Esophagus mucosa (tissue), 1 donor: Measurements from ENCODE around the gene KIRREL1. TPM values are rescaled to one million over a fixed set of nuclear protein-coding genes. Genes with fewer than 3 reads are reported as not detected.

Source experiments
- ATAC-seq: fragments of 200-7000 bp; cut with Tn5 transposase; one replicate; pipeline ENCODE4 v1.9.1; 2020
- total RNA-seq: library from RNA; stranded (reverse); gene quantifications from one replicate; pipeline ENCODE4 v1.2.4, GENCODE V29; 2023
- donor health status: DM: yes; HTN: yes; CAD: no.

The KIRREL1 gene
- total RNA-seq, result 9.9 TPM

DNA sequence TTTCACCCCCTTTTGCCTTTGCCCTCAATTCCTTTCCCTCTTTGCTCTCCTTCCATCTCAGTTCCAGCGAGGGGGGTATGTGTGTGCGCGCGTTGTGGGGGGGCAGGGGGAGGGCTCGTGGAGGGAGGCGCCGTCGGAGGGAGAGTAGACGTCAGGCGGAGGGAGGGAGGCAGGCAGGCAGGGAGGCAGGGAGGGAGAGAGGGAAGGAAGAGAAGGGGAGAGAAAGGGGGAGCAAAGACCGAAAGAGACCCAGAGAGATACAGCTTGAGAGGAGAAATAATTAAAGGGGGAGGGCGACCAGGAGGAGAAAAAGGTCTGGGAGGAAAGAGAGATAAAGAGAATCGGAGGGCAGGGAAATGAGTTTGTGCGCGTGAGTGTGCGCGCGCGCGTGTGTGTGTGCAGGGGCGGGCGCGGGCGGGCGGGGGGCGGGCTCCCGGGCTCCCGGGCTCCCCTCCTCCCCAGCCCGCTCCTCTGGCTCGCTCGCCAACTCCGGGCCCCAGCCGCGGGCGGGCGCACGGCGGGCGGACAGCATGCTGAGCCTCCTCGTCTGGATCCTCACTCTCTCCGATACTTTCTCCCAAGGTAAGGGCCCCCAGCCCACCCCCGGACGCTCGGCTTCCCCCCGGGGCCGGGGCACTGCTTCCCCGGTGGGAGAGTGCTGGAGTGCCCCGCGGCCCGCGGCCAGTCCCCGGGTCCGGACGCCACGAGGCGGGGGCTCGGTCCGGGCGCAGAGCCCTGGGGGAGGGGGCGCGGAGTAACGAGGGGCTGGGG, at the start of gene KIRREL1:
Gene KIRREL1, plus strand, starts transcription at position 499 of the 771 bp plus-strand sequence. Its CDS starts 32 bp downstream, at position 531.
- peak; percentile 45 for ATAC-seq

DNA sequence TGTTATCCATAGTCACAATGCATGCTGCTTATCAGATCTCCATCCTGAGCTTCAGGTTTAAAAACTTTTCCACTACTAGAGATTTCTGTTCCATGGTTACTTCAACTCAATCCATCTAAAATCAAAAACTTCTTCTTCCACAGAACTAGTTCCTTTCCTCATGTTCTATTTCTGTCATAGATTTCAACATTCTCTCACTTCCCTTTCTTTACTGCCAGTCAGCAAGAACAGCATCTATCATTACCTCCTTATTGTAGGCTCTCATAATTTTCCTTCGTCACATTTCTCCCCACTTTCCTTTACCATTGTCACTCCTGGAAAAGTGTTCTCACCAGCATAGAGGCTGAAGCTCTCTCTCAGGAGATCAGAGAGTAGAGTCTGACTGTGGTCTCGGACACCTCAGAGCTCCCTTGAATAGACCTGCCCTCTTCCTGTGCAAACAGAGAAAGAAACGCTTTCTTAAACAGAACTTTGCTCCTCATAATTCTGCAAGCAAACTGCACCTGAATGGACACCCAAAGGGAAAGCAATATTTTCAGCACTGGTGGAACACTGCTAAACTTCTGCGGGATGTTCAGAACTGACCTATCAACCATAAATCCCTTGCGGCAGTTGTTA, 48.7 kb upstream of the KIRREL1 start:
- no peak for ATAC-seq

DNA sequence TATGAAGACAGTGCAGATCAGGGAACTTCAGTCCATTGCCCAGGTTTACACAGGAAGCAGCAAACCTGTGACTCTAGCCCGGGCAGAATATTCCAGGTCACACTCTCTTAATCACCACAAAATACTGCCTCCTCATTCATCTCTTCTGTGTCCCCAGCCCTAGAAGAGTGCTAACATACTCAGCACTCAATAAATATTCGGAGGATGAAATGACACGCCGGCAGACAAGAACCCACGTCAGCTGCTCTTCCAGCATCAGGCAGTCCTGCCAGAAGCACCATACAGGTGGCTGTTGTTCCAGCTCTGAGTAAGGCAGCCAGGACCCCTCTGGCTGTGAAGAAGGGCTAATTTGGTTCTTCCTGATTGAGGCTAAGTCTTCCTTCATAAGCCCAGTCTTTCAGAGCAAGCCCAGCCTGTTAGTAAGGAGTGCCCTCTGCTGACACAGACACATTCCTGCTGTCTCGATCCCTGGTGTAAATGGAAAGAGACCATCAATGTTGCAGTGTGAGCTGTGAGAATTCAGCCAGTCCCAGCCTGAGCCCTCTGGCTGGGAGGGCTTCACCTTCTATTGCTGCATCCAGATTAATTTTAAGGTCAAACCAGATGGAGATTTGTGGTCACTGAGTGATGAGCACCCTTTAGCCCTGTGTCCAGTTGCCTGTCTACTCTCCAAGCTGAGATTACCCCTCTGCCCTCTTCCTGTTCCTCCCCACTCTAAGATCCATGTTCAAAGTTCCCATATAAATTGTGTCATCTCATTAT, 45.0 kb upstream of the KIRREL1 start:
- ATAC-seq, result peak; percentile 54

DNA sequence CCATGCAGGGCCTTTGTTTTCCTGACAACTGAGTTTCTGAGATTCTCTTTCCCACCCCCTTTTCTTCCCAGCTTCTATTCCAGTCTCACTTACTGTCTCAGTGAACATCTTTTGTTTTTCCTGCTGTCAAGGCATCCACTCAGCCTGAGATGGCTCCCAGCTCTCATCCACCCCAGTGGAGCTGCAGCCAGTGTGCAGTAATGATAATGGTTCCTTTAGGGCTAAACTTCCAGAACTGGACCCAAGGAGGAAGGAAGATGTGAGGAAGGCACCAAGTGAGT, 44.4 kb upstream of the KIRREL1 start:
- no peak for ATAC-seq

DNA sequence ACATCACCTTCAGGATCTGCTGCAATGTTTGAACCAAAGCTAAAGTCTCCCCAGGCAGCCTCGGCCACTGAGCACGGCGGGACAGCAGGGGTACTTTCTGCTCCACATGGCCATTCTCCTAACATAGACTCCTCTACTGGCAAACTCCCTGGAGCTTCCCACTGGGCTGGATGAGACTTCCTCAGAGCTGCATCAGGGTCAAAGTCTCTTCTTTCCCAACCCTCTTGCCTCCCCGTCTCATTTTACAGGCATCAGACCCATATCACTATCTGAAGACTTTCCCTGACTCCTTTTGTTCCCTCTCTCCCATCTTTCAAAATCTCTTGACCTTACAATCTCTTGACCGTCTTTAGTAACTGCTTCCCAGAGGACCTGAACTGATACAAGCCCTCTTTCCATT, 42.2 kb upstream of the KIRREL1 start:
- ATAC-seq, result no peak

DNA sequence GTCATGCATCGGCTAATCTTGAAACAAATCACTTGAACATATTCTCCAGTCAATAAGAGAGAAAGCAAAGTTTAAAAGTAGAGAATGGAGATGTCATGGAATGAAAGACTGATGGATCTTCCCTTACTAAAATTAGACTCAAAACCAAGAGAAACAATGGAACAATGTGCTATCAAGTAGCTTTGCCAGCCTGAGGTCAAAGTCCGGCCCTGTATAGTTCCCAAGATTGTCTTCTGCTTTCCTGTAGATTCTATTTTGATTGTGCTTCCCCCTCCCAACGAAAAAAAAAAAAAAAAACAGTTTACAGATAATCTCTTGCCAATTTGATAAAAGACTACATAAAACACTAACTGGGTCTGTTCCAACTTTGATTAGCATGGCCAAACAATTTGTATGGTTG, 40.8 kb upstream of the KIRREL1 start:
- ATAC-seq, result no peak

DNA sequence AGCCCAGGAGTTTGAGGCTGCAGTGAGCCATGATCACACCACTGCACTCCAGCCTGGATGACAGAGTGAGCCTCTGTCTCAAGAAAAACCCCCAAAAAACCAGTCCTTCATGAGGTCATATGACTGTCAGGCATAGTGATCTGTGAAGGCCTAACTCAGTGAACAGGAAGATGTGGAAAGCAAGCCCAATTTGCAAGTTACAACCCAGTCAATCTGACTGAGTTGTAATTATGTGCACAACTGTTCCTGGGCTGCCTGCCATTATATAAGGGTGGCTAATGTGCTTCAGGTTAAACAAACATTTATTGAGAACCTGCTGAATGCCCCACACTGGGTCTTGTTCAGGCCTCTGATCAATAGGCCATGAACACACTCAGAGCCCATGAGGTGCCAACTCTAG, 38.2 kb upstream of the KIRREL1 start:
- no peak for ATAC-seq

DNA sequence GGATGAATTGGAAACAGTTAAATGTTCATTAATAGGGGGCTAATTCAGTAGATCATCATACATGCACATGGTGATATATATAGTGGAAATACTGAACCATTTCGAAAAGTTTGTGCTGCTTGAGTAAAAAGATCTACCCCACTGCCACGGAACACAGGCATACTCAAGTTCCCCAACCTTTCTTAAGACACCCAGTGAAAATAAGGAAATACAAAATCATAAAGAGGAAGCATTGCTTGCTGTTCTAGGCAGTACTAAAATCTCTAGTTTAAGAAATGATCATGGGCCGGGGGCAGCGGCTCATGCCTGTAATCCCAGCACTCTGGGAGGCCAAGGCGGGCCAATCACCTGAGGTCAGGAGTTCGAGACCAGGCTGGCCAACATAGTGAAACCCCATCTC, 37.6 kb upstream of the KIRREL1 start:
- no peak for ATAC-seq

DNA sequence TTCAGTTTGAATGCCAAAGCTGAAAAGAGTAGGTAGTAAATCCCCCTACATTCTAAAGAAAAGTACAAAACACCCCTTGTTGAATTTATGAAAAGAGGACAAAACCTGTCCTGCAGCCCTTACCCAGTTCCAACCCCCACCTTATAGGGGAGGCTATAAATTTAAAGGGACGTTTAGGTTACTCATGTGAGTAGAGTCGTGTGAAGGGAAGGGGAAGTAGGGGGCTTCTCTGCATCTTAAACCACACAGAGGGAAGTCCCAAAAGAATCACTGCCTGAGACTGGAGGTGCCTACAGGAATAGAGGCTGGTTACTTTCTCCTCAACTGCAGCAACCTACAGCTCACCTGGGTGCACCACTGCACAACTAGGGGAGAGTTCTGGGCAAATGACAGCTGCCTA, 36.7 kb upstream of the KIRREL1 start:
- ATAC-seq, result no peak

DNA sequence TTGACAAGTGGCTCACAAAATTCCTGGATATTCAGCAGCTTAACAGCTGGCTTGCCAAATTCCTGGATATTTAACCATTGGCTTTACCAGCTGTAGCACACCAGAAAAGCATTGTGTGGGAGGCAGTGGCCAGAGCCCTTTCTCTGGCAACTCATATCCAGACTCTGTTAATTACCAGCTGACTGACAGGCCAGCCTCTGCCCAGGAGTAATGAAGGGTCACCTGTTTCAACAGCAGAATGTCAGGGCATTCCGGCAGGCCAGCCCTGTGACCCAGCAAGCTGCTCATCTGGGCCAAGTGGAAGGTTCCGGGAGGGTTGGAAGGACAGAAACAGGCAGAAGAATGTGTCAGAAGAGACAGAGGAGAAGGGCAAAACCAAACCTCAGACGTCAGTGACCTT, 35.2 kb upstream of the KIRREL1 start:
- ATAC-seq, result no peak

DNA sequence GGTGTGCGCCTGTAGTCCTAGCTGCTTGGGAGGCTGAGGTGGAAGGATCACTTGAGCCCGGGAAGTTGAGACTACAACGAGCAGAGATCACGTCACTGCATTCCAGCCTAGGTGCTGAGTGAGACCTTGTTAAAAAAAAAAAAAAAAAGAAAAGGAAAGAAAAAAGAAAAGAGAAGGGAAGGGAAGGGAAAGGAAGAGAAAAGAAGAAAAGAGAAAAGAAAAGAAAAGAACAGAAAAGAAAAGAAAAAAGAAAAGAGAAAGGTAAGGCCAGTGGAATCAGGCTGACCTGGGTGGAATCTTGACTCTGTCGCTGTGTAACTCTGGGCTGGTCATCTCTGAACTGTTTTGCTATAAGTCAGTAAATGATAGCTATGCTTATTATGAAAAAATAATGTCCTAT, 33.7 kb upstream of the KIRREL1 start:
- no peak for ATAC-seq

DNA sequence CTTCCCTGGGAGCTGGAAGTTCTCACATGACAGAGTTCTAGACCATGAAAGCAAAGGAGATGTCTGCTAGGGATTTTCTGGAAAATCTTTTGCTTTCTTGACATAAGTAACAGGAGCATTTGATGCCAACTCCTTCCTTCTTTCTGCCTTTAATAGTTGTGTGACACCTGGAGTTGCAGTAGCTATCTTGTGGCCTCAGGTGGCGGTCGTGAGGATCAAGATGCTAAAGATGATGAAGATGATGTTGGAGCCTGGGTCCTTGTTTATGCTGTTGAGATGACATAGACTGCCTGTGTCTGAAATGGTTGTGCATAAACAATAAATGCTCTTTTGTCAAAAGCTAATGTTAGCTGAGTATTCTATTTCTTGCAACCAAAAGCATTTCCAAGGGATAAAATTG, 32.7 kb upstream of the KIRREL1 start:
- ATAC-seq, result no peak

DNA sequence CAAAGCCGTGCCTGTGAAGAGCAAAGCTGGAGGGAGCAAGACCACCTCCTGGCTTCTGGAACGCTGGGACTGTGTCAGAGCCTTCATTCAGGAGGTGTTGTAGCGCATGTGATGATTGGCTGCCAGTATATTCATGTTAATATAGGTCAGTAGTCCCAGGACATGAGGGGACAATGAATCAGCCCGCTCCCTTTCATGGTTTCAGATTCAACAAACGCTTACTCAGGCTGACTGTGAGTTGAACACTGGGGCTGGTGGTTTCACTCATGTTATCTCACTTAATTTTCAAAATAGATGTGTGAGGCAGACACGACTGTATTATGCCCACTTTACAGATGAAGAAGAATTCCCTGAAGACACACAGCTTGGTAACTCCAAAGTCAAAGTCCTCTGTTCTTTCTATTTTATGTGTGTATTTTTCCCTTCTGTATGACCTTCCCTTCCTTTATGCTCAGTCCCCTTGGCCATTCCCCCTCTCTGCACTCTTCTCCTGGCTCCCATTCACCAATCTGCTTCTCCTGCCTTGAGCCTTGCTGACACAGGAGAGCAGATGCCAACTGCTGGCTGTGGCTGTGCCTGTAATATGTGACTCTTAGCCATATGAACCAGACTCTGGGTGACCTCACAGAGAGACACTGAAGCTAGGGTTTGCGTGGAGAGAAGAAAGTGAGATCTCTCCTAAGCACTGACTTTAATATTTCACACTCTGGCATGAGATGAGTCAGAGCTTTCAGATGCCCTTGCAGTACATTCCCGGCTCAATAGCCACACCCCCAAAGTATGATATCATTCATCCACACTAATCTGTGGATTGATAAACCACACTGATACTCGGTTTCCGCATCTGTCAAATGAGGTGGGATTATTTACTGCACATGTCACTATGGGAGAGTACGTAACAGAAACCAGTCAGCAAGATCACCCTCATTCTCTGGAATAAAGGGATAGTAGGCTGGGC, 31.4 kb upstream of the KIRREL1 start:
- ATAC-seq, result peak; percentile 86

DNA sequence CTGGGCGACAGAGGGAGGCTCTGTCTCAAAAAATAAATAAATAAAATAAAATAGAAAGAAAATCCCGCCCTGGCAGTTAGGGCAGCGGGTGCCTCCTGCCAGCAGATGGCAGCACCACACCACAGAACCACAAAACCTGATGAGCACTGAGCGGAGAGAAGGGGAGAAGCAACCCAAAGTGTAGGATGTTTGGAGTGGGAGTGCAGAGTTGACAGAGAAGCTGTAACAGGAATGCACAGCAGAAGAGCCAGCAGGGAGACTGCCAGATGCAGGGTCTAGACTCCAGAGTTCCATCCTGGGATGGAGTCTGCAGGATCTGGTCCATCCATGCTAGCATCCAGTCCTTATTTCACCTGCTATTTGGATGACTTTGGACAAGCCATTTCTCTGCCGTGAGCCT, 29.7 kb upstream of the KIRREL1 start:
- ATAC-seq, result peak; percentile 74

DNA sequence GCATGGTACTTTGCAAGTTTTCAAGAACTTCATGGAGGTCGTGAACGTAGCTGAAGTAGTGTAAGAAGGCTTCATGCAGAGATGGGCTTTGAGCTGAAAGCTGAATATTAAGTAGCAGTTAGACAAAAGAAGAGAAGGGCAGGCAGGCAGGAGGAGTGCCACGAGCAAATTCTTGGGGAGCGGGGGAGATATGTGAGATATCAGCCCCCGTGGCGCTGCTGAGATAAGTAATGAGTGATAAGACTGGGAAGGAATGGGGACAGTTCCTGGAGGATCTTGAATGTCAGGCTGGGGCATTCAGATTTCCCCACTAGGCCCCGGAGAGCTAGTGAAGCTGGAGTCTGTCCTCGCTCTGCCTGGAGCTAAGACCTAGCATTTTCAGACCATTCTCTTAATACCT, 27.9 kb upstream of the KIRREL1 start:
- no peak for ATAC-seq

DNA sequence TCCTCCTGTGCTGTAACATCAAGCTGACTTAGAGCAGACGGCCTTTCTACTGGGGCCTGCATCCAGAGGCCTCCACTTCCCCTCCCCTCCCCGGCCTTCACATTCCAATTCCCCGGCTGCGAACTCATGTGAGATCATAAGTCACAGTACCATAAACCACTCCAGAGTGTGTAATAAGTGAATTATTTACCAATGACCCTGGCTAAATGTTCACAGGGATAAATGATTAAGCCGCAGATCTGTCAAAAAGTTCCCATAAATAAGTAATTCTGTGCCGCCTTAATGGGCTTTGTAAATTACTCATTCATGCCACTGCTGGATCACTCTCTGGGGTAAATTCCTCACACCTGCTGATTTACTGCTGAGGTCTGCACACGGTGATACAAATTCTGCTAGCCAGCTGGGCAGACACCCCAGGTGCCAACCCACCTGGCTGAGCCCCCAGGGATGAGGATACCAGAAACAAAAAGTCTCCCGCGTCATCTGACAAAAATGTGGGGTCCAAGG, 27.4 kb upstream of the KIRREL1 start:
- no peak for ATAC-seq

DNA sequence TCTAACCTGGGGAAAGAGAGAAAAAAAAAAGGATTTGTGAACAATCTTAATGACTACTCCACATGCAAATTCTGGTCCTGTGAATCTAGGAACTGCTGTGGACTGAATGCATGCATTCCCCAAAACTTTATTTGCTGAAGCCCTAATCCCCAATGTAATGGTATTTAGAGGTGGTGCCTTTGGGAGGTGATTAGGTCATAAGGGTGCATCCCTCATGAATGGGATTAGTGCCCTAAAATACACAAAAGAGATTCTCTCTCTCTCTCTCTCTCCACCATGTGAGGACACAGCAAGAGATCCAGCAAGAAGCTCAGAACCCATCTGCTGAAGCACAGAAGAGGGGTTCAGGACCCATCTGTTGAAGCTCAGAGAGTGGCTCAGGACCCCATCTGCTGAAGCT, 26.2 kb upstream of the KIRREL1 start:
- ATAC-seq, result no peak

DNA sequence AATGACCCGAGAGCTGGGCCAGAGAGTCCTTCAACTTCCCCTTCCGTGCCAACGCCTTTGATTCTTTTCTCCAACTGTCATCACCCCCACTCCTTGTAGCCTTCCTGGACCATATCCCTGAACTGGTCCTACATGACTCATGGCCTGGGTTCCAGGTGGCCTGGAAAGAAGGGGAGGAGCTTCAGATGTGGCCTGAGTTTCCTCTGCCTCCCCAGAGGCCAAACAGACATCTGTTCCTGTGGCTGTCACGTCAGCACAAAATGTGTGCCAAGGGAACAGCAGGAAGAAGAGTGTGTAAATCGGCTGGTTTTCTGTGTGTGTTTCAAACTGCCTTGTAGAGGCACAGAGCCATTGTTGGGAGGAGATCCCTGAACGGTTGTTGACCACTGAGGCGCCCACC, 24.9 kb upstream of the KIRREL1 start:
- ATAC-seq, result no peak

DNA sequence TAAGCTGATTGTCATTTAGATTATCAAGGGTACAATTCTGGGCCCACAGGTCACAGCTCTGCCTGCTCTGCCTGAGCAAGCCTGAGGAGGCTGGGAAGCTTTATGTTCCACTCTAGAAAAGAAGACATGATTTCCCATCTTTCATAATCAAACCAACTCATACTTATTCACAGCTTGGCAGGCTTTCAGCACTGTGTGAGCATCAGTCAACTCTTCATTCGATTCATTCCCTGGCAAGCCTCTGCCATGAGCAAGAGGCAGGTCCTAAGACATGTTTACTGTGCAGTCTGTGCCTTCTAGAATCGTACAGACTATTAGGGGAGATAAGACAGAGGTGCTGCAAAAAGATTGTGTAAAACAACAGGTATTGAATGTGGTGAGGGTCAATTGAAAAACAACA, 24.5 kb upstream of the KIRREL1 start:
- peak; percentile 84 for ATAC-seq

DNA sequence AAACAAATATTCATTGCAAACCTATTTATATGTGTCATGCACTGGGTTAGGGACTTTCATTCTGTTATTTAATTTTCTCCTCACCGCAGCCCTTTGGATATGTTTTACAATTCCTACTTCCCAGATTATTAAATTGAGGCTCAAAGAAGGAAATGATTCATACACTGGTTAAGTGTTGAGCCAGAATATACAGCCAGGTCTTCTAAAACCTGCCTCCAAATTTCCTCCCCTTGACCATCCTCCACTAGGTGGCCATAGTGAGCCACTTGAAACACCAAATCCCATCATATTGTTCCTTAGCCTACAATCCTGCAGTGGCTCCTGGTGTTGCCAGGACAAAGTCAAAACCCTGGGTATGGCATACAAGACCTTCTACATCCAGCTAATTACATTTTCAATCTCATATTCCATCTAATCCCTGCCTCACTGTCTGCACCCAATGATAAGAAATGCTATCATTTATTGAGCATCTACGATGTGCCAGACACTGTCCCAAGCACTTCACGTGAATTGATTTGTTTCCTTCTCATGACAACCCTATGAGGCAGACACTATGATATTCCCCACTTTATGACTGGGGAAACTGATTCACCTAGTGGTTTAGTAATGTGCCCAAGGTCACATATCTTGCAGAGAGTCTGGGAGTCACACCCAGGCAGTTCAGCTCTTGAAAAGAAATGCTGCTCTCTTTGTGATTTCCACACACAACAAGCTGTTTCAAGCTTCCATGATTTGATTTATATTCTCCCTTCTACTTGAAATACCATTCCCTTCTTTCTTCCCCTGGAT, 23.6 kb upstream of the KIRREL1 start:
- ATAC-seq, result peak; percentile 78

DNA sequence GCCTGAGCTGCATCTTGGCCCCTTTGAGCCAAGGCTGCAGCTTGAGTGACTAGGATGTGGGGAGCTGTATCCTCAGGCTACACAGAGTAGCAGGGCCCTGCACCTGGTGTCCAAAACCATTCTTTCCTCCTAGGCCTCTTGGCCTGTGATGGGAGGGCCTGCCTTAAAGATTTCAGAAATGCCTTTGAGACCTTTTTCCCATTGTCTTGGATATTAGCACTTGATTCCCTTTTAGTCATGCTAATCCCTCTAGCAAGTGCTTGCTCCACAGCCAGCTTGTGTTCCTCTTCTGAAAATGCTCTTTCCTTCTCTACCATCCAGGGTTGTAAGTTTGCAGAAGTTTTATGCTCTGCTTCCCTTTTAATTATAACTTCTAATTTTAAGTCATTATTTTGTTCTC, 21.7 kb upstream of the KIRREL1 start:
- no peak for ATAC-seq
